SH-SY5Y (cell line): ENCODE results near the gene PET117.

Experiments
- GATA2 ChIP-seq: IDR thresholded peaks from 2 replicates; pipeline ENCODE4 v1.6.1; 2011; ENCODE audit warnings: mild to moderate bottlenecking, low read depth, low read length
- GATA3 ChIP-seq: IDR thresholded peaks from 2 replicates; pipeline ENCODE4 v1.6.1; 2011; ENCODE audit warnings: low read depth, mild to moderate bottlenecking, low read length, moderate library complexity

DNA sequence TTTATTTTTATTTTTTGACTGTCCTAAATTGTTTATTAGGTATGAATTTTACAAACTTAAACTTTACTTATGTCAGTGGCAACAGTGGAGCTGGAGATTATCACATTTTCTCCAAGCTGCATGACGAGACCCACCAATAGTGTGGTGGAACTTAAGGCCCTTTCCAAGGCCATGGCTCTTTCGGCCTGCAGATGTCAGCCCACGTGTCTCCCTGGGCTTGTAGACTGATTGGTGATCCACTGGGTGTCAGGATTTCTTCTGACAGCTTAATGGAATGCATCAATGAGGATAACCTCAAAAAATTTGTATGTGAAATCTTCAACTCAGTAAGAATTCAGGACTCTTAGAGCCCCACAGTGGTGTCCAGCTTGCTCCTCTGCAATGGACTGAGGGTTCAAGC, 47.6 kb upstream of the PET117 start:
- TF ChIP-seq GATA3 (no peak), GATA2 (no peak)
